CD14-positive monocyte (primary cell): Measurements from ENCODE around the gene SULT1A3. TPM values are rescaled to one million over a fixed set of nuclear protein-coding genes. Genes with fewer than 3 reads are reported as not detected.

Experiments used
- DNase-seq, 3 donors: peaks; one replicate each; pipeline ENCODE4 v3.0.0-alpha.2; 2011 to 2022
- H2AFZ ChIP-seq: 2 replicates; pipeline ENCODE4 v1.6.0; 2012; ENCODE audit warnings: mild to moderate bottlenecking, low read depth, low read length, inconsistent platforms; ENCODE audit not compliant: insufficient read depth, poor library complexity, severe bottlenecking
- H3K27ac ChIP-seq, 2 donors: 1 replicate in 1 of 2; 2 replicates in 1 of 2; pipeline ENCODE4 v1.5.1; 2012 to 2013; ENCODE audit warnings: low read length in 2 of 2, control low read depth in 1 of 2, inconsistent platforms in 1 of 2, low read depth in 1 of 2, mild to moderate bottlenecking in 1 of 2
- H3K27me3 ChIP-seq, 2 donors: one replicate each; pipeline versions ENCODE4 v1.6.0 to v1.6.1; 2011 to 2013; ENCODE audit warnings: low read length in 2 of 2; ENCODE audit not compliant: control insufficient read depth in 2 of 2, insufficient read depth in 2 of 2
- H3K36me3 ChIP-seq, 2 donors: replicated peaks in 1 of 2; 1 replicate in 1 of 2; 2 replicates in 1 of 2; pipeline versions ENCODE4 v1.5.1 to v1.6.1; 2012 to 2013; ENCODE audit warnings: low read length in 2 of 2, control low read depth in 1 of 2, inconsistent platforms in 1 of 2, mild to moderate bottlenecking in 1 of 2; ENCODE audit not compliant: insufficient read depth in 2 of 2, control insufficient read depth in 1 of 2
- H3K4me1 ChIP-seq, 2 donors: 1 replicate in 1 of 2; 2 replicates in 1 of 2; pipeline versions ENCODE4 v1.5.1 to v1.6.1; 2012 to 2013; ENCODE audit warnings: low read length in 2 of 2, control low read depth in 1 of 2, inconsistent platforms in 1 of 2, mild to moderate bottlenecking in 1 of 2, moderate library complexity in 1 of 2; ENCODE audit not compliant: insufficient read depth in 2 of 2, control insufficient read depth in 1 of 2
- H3K4me2 ChIP-seq: replicated peaks from 2 replicates; pipeline ENCODE3; 2012; ENCODE audit warnings: low read length, moderate library complexity, mild to moderate bottlenecking; ENCODE audit not compliant: poor library complexity, severe bottlenecking; ENCODE audit errors: extremely low read depth
- H3K4me3 ChIP-seq, 3 experiments: fragments of 200-600 bp in 1 of 3; sonication (generic) in 1 of 3; replicated peaks in 1 of 3; 1 replicate in 2 of 3; 2 replicates in 1 of 3; pipeline ENCODE4 v1.5.1; 2011 to 2013; ENCODE audit warnings: low read length in 3 of 3, mild to moderate bottlenecking in 3 of 3, control low read depth in 2 of 3, low read depth in 2 of 3, inconsistent platforms in 1 of 3, moderate library complexity in 1 of 3
- H3K79me2 ChIP-seq: 2 replicates; pipeline ENCODE4 v1.6.0; 2012; ENCODE audit warnings: mild to moderate bottlenecking, control low read depth, inconsistent platforms, low read length, moderate library complexity; ENCODE audit not compliant: insufficient read depth
- H3K9ac ChIP-seq: 2 replicates; pipeline ENCODE4 v1.6.0; 2017; ENCODE audit warnings: low read length, mild to moderate bottlenecking; ENCODE audit not compliant: insufficient read depth, poor library complexity, severe bottlenecking
- H3K9me3 ChIP-seq, 2 donors: replicated peaks in 1 of 2; 1 replicate in 1 of 2; 2 replicates in 1 of 2; pipeline versions ENCODE4 v1.5.1 to v1.6.1; 2012 to 2013; ENCODE audit warnings: low read length in 2 of 2, control low read depth in 1 of 2; ENCODE audit not compliant: control insufficient read depth in 1 of 2, insufficient read depth in 1 of 2
- H4K20me1 ChIP-seq: 2 replicates; pipeline ENCODE4 v1.6.0; 2012; ENCODE audit warnings: mild to moderate bottlenecking, low read length, control low read depth, moderate library complexity; ENCODE audit not compliant: insufficient read depth
- H3K27ac Mint-ChIP-seq, 7 donors: one replicate each; pipeline ENCODE4 v1.8.0; 2020; ENCODE audit warnings: mild to moderate bottlenecking in 7 of 7, mixed read lengths in 7 of 7, moderate library complexity in 6 of 7, inconsistent platforms in 2 of 7
- H3K27me3 Mint-ChIP-seq, 3 donors: one replicate each; pipeline ENCODE4 v1.8.0; 2021 to 2022; ENCODE audit warnings: low read depth in 3 of 3, mild to moderate bottlenecking in 3 of 3, mixed read lengths in 3 of 3, moderate library complexity in 3 of 3, inconsistent platforms in 1 of 3
- H3K36me3 Mint-ChIP-seq, 2 donors: one replicate each; pipeline ENCODE4 v1.8.0; 2020; ENCODE audit warnings: mixed read lengths in 2 of 2, inconsistent platforms in 1 of 2, mild to moderate bottlenecking in 1 of 2
- H3K4me1 Mint-ChIP-seq: one replicate; pipeline ENCODE4 v1.8.0; 2020; ENCODE audit warnings: mild to moderate bottlenecking, mixed read lengths
- H3K4me3 Mint-ChIP-seq, 2 donors: one replicate each; pipeline ENCODE4 v1.8.0; 2020; ENCODE audit warnings: mild to moderate bottlenecking in 2 of 2, mixed read lengths in 2 of 2, moderate library complexity in 1 of 2
- H3K9me3 Mint-ChIP-seq, 7 donors: one replicate each; pipeline ENCODE4 v1.8.0; 2020 to 2022; ENCODE audit warnings: mixed read lengths in 7 of 7, mild to moderate bottlenecking in 6 of 7, moderate library complexity in 6 of 7, inconsistent platforms in 2 of 7
- WGBS: methylation state at CpG from one replicate; pipeline ENCODE4 v1.1.5; 2013; ENCODE audit warnings: missing lambda C conversion rate; ENCODE audit not compliant: insufficient coverage; 5-methylcytosine and 5-hydroxymethylcytosine counted together
- intact Hi-C, 2 donors: fragments of 100-400 bp; cut with micrococcal nuclease; formaldehyde crosslinking; loops; one replicate each; pipeline versions ENCODE4 v1.15.0 to v1.15.1; 2023
- polyA plus RNA-seq, 3 donors: library from polyadenylated mRNA; depleted of rRNA in 1 of 3; unstranded in 2 of 3; stranded (reverse) in 1 of 3; fragments of 300-500 nt in 2 of 3; fragments of >200 nt in 1 of 3; fragmentation: Illumina TruSeq in 2 of 3; gene quantifications; 1 replicate in 2 of 3; 2 replicates in 1 of 3; pipeline ENCODE4 v1.2.3, GENCODE V29; 2012 to 2021
- TF ChIP-seq, protein P1 (sequence below): fragments of 200-600 bp; IDR thresholded peaks from one replicate; pipeline ENCODE4 v1.8.0; 2022; ENCODE audit warnings: antibody characterized with exemption, mild to moderate bottlenecking

The SULT1A3 gene
- polyA plus RNA-seq, 3 donors, result 20.9 to 29.9 (median 28.3) TPM

DNA sequence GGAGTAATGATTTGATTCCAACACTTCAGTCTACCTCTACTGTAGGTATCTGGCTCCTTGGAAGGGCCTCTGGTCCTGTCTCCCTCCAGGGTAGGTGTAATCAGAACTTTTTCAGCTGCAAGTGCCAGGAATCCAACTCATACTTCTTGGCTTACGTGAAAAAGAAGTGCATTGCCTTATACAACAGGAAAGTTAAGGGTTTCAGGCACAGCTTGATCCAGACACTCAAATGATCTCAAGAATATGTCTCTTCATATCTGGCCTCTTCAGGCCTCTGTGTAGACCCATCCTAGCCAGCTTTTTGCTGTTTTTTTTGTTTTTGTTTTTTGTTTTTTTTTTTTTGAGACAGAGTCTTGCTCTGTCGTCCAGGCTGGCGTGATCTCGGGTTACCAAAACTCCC lies 19.9 kb upstream of the SULT1A3 start:
- Histone ChIP-seq H3K36me3 (no peaks in the 10 kb centered on the region), H3K4me2 (no peak overlapping the region), H3K9me3 (no peaks in the 10 kb centered on the region), H2AFZ (no peak overlapping the region), H3K27ac (no peak overlapping the region), H3K27me3 (no peaks in the 10 kb centered on the region), H3K79me2 (peaks cover 17% of the 10 kb centered on the region), H3K9ac (no peak overlapping the region), H4K20me1 (peaks cover 5% of the 10 kb centered on the region), H3K4me3 (no peak overlapping the region), H3K4me1 (peaks cover 23 to 26% of the 10 kb centered on the region in 2 donors)
- Mint-ChIP-seq H3K9me3 (no peaks in the 10 kb centered on the region), H3K4me1 (peaks cover 23% of the 10 kb centered on the region), H3K4me3 (no peak overlapping the region), H3K27me3 (peaks cover 0 to 5% (median 4%) of the 10 kb centered on the region in 3 donors), H3K27ac (no peak overlapping the region), H3K36me3 (no peaks in the 10 kb centered on the region)
- TF ChIP-seq, protein P1, sequence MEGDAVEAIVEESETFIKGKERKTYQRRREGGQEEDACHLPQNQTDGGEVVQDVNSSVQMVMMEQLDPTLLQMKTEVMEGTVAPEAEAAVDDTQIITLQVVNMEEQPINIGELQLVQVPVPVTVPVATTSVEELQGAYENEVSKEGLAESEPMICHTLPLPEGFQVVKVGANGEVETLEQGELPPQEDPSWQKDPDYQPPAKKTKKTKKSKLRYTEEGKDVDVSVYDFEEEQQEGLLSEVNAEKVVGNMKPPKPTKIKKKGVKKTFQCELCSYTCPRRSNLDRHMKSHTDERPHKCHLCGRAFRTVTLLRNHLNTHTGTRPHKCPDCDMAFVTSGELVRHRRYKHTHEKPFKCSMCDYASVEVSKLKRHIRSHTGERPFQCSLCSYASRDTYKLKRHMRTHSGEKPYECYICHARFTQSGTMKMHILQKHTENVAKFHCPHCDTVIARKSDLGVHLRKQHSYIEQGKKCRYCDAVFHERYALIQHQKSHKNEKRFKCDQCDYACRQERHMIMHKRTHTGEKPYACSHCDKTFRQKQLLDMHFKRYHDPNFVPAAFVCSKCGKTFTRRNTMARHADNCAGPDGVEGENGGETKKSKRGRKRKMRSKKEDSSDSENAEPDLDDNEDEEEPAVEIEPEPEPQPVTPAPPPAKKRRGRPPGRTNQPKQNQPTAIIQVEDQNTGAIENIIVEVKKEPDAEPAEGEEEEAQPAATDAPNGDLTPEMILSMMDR, result no peak
- DNase-seq, result no peak
- intact Hi-C loops, result no loop called here
- WGBS, result no CpG with 5 or more reads among the region's 4 CpGs

DNA sequence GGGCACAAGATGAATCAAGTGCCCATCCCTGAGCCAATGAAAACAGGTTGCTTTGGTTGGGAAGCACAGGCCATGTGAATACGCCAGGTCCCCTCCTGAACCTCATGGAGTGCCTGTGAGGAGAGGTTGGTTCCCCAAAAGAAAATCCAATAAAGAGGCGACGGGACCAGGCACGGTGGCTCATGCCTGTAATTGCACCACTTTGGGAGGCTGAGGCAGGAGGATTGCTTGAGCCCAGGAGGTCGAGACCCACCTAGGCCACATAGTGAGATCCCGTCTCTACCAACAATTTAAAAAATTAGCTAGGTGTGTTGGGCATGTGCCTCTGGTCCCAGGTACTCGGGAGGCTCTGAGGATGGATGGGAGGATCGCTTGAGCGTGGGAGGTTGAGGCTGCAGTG lies 19.1 kb upstream of the SULT1A3 start:
- intact Hi-C loops, result no loop called here
- H3K4me1 ChIP-seq, result peaks cover 27 to 28% of the 10 kb centered on the region in 2 donors
- H3K9ac ChIP-seq, result no peak overlapping the region
- H2AFZ ChIP-seq, result no peak overlapping the region
- peaks cover 0 to 5% (median 4%) of the 10 kb centered on the region in 3 donors for H3K27me3 Mint-ChIP-seq
- peaks cover 0 to under 1% of the 10 kb centered on the region in 2 donors for H3K36me3 ChIP-seq
- H3K4me2 ChIP-seq, result no peak overlapping the region
- H3K9me3 Mint-ChIP-seq, result no peaks in the 10 kb centered on the region
- H3K27me3 ChIP-seq, result no peaks in the 10 kb centered on the region
- H3K36me3 Mint-ChIP-seq, result peaks cover 2 to 7% of the 10 kb centered on the region in 2 donors
- TF ChIP-seq, protein P1, result no peak
- H3K4me3 ChIP-seq, result no peak overlapping the region
- peaks cover 24% of the 10 kb centered on the region for H3K79me2 ChIP-seq
- 96% methylated on average over 7 of the region's 9 CpGs for WGBS
- H3K27ac ChIP-seq, result no peak overlapping the region
- H4K20me1 ChIP-seq, result peaks cover 11% of the 10 kb centered on the region
- H3K4me3 Mint-ChIP-seq, result peak overlapping the region in 1 of 2 donors; percentile 43
- peaks cover 27% of the 10 kb centered on the region for H3K4me1 Mint-ChIP-seq
- H3K9me3 ChIP-seq, result no peaks in the 10 kb centered on the region
- no peak overlapping the region for H3K27ac Mint-ChIP-seq
- no peak for DNase-seq
